ENCODE data around the gene PDE11A. TPM values are rescaled to one million over a fixed set of nuclear protein-coding genes. Genes with fewer than 3 reads are reported as not detected.
"Not testable (repeated sequence)": the region's sequence is repeated elsewhere in the genome, so short reads cannot be mapped to it uniquely, and the experiment has no call there.

The PDE11A gene
- total RNA-seq, 8 experiments from 2014 or later: 0.31 to 6.9 (median 3.9) TPM

GRCh38 chr2:178105566-178105965 is 33.0 kb upstream of the PDE11A start:
- H3K4me3 ChIP-seq: no peak overlapping the region
- WGBS, 10 experiments: 48 to 100% (median 78%) methylated on average over 1 to 2 of the region's 2 CpGs; no CpG with 5 or more reads in 2 of the 10 experiments
- H3K4me1 ChIP-seq (replicated peaks in 1 of 2): no peaks in the 10 kb centered on the region
- in situ Hi-C loops (cut with MboI; ENCODE audit: low pct_unique_long_range_greater_than_20kb in 2 of 9, low sequenced_read_pairs in 9 of 9, unreplicated experiment in 9 of 9): loop anchor here in 1 of 9 experiments (25.0 kb wide), 1 partner anchor 307 kb away; no protein-coding TSS in a partner anchor
- no peak for ATAC-seq (replicated peaks in 6 of 8)
- no peak overlapping the region for H3K27ac ChIP-seq

GRCh38 chr2:178101321-178102079 is 28.9 kb upstream of the PDE11A start:
- in situ Hi-C loops (cut with MboI; ENCODE audit: low pct_unique_long_range_greater_than_20kb in 2 of 9, low sequenced_read_pairs in 9 of 9, unreplicated experiment in 9 of 9): loop anchor here in 1 of 9 experiments (25.0 kb wide), 1 partner anchor 311 kb away; no protein-coding TSS in a partner anchor
- H3K4me3 ChIP-seq: no peak overlapping the region
- ATAC-seq (replicated peaks in 6 of 8): no peak
- WGBS, 10 experiments: 50 to 100% (median 100%) methylated on average over 1 to 3 of the region's 3 CpGs
- no peaks in the 10 kb centered on the region for H3K4me1 ChIP-seq (replicated peaks in 1 of 2)
- no peak overlapping the region for H3K27ac ChIP-seq

- no peak overlapping the region for H3K27ac ChIP-seq
- H3K4me1 ChIP-seq (replicated peaks in 1 of 2): no peaks in the 10 kb centered on the region
- H3K4me3 ChIP-seq: no peak overlapping the region
- no peak for ATAC-seq (replicated peaks in 6 of 8)
- in situ Hi-C loops (cut with MboI; ENCODE audit: low pct_unique_long_range_greater_than_20kb in 2 of 9, low sequenced_read_pairs in 9 of 9, unreplicated experiment in 9 of 9): loop anchor here in 2 of 9 experiments (25.0 kb wide), 1 partner anchor 306 kb away; no protein-coding TSS in a partner anchor
Observed at GRCh38 chr2:178093471-178093870, 20.9 kb upstream of the PDE11A start.

GRCh38 chr2:178088774-178089270 is 16.2 kb upstream of the PDE11A start:
- Histone ChIP-seq H3K27ac (no peak overlapping the region), H3K4me3 (no peak overlapping the region), H3K4me1 (replicated peaks in 1 of 2) (no peaks in the 10 kb centered on the region)
- WGBS, 10 experiments: 39 to 100% (median 77%) methylated on average over 1 to 6 of the region's 6 CpGs
- in situ Hi-C loops (cut with MboI; ENCODE audit: low pct_unique_long_range_greater_than_20kb in 2 of 9, low sequenced_read_pairs in 9 of 9, unreplicated experiment in 9 of 9): loop anchor here in 2 of 9 experiments (25.0 kb wide), 1 partner anchor 302 kb away; no protein-coding TSS in a partner anchor
- no peak for ATAC-seq (replicated peaks in 6 of 8)

- in situ Hi-C loops (cut with MboI; ENCODE audit: low pct_unique_long_range_greater_than_20kb in 2 of 9, low sequenced_read_pairs in 9 of 9, unreplicated experiment in 9 of 9): loop anchor here in 2 of 9 experiments (25.0 kb wide), 1 partner anchor 297 kb away; no protein-coding TSS in a partner anchor
- H3K4me1 ChIP-seq (replicated peaks in 1 of 2): peaks cover 0 to 3% of the 10 kb centered on the region in 2 donors
- ATAC-seq (replicated peaks in 6 of 8): no peak
- no peak overlapping the region for H3K4me3 ChIP-seq
- WGBS, 10 experiments: 39 to 96% (median 82%) methylated on average over 1 to 3 of the region's 3 CpGs
- no peak overlapping the region for H3K27ac ChIP-seq
Observed at GRCh38 chr2:178084273-178084672, 11.7 kb upstream of the PDE11A start.

GRCh38 chr2:178082408-178083045 is 9.9 kb upstream of the PDE11A start:
- 0 to 80% (median 52%) methylated on average over 1 to 3 of the region's 3 CpGs for WGBS, 10 experiments
- Histone ChIP-seq H3K27ac (no peak overlapping the region), H3K4me3 (no peak overlapping the region), H3K4me1 (replicated peaks in 1 of 2) (peaks cover 0 to 3% of the 10 kb centered on the region in 2 donors)
- peak in 7 of 8 experiments; percentile 35 to 98 (median 51) for ATAC-seq (replicated peaks in 6 of 8)
- in situ Hi-C loops (cut with MboI; ENCODE audit: low pct_unique_long_range_greater_than_20kb in 2 of 9, low sequenced_read_pairs in 9 of 9, unreplicated experiment in 9 of 9): loop anchor here in 2 of 9 experiments (25.0 kb wide), 1 partner anchor 295 kb away; no protein-coding TSS in a partner anchor

GRCh38 chr2:178079279-178079678 is 6.7 kb upstream of the PDE11A start:
- H3K27ac ChIP-seq; ATAC-seq (replicated peaks in 6 of 8); H3K4me3 ChIP-seq; H3K4me1 ChIP-seq (replicated peaks in 1 of 2): not testable (repeated sequence)
- WGBS, 10 experiments: 17 to 100% (median 80%) methylated on average over 1 to 3 of the region's 3 CpGs; no CpG with 5 or more reads in 1 of the 10 experiments
- in situ Hi-C loops (cut with MboI; ENCODE audit: low pct_unique_long_range_greater_than_20kb in 2 of 9, low sequenced_read_pairs in 9 of 9, unreplicated experiment in 9 of 9): loop anchor here in 2 of 9 experiments (25.0 kb wide), 1 partner anchor 292 kb away; no protein-coding TSS in a partner anchor

GRCh38 chr2:178076130-178076529 is 3.6 kb upstream of the PDE11A start:
- in situ Hi-C loops (cut with MboI; ENCODE audit: low pct_unique_long_range_greater_than_20kb in 2 of 9, low sequenced_read_pairs in 9 of 9, unreplicated experiment in 9 of 9): loop anchor here in 2 of 9 experiments (25.0 kb wide), 1 partner anchor 289 kb away; no protein-coding TSS in a partner anchor
- ATAC-seq (replicated peaks in 6 of 8): no peak
- H3K27ac ChIP-seq: no peak overlapping the region

GRCh38 chr2:178075006-178075326 is 2.4 kb upstream of the PDE11A start:
- no peak for ATAC-seq (replicated peaks in 6 of 8)
- WGBS, 10 experiments: 67 to 100% (median 100%) methylated on average over 1 of the region's 1 CpG; no CpG with 5 or more reads in 1 of the 10 experiments
- H3K4me1 ChIP-seq (replicated peaks in 1 of 2): peaks cover 2% of the 10 kb centered on the region in 2 donors
- no peak overlapping the region for H3K4me3 ChIP-seq
- in situ Hi-C loops (cut with MboI; ENCODE audit: low pct_unique_long_range_greater_than_20kb in 2 of 9, low sequenced_read_pairs in 9 of 9, unreplicated experiment in 9 of 9): loop anchor here in 2 of 9 experiments (25.0 kb wide), 1 partner anchor 288 kb away; no protein-coding TSS in a partner anchor
- no peak overlapping the region for H3K27ac ChIP-seq

More at GRCh38 chr2:178076130-178076529, 3.6 kb upstream of the PDE11A start:
- H3K4me3 ChIP-seq: no peak overlapping the region
- peaks cover 2% of the 10 kb centered on the region in 2 donors for H3K4me1 ChIP-seq (replicated peaks in 1 of 2)

GRCh38 chr2:178074123-178075005 is 1.8 kb upstream of the PDE11A start:
- peak in 1 of 8 experiments; percentile 10 for ATAC-seq (replicated peaks in 6 of 8)
- Histone ChIP-seq H3K27ac (no peak overlapping the region), H3K4me3 (no peak overlapping the region), H3K4me1 (replicated peaks in 1 of 2) (peaks cover 2% of the 10 kb centered on the region in 2 donors)
- in situ Hi-C loops (cut with MboI; ENCODE audit: low pct_unique_long_range_greater_than_20kb in 2 of 9, low sequenced_read_pairs in 9 of 9, unreplicated experiment in 9 of 9): loop anchor here in 2 of 9 experiments (25.0 kb wide), 1 partner anchor 287 kb away; no protein-coding TSS in a partner anchor
- 24 to 100% (median 81%) methylated on average over 1 to 8 of the region's 8 CpGs for WGBS, 10 experiments

- Histone ChIP-seq H3K4me1 (replicated peaks in 1 of 2) (peaks cover 2% of the 10 kb centered on the region in 2 donors), H3K27ac (no peak overlapping the region), H3K4me3 (peak overlapping the region in 3 of 5 donors; percentile 34 to 47 (median 36))
- 83 to 100% (median 100%) methylated on average over 1 to 6 of the region's 11 CpGs; no CpG with 5 or more reads in 7 of the 10 experiments for WGBS, 10 experiments
- in situ Hi-C loops (cut with MboI; ENCODE audit: low pct_unique_long_range_greater_than_20kb in 2 of 9, low sequenced_read_pairs in 9 of 9, unreplicated experiment in 9 of 9): no loop called here
- ATAC-seq (replicated peaks in 6 of 8): no peak
Observed at GRCh38 chr2:178072000-178072382, 586 bp downstream of the PDE11A start.

- no peak overlapping the region for H3K27ac ChIP-seq
- in situ Hi-C loops (cut with MboI; ENCODE audit: low pct_unique_long_range_greater_than_20kb in 2 of 9, low sequenced_read_pairs in 9 of 9, unreplicated experiment in 9 of 9): no loop called here
- WGBS, 10 experiments: 25 to 92% (median 88%) methylated on average over 1 to 2 of the region's 2 CpGs; no CpG with 5 or more reads in 3 of the 10 experiments
- no peak for ATAC-seq (replicated peaks in 6 of 8)
- H3K4me3 ChIP-seq: no peak overlapping the region
- H3K4me1 ChIP-seq (replicated peaks in 1 of 2): peaks cover 2% of the 10 kb centered on the region in 2 donors
Observed at GRCh38 chr2:178070824-178071223, 1.8 kb downstream of the PDE11A start.

Data from motor neuron (in vitro differentiated cells).